ENCODE data around the gene CELA2A.

Gene CELA2A

DNA sequence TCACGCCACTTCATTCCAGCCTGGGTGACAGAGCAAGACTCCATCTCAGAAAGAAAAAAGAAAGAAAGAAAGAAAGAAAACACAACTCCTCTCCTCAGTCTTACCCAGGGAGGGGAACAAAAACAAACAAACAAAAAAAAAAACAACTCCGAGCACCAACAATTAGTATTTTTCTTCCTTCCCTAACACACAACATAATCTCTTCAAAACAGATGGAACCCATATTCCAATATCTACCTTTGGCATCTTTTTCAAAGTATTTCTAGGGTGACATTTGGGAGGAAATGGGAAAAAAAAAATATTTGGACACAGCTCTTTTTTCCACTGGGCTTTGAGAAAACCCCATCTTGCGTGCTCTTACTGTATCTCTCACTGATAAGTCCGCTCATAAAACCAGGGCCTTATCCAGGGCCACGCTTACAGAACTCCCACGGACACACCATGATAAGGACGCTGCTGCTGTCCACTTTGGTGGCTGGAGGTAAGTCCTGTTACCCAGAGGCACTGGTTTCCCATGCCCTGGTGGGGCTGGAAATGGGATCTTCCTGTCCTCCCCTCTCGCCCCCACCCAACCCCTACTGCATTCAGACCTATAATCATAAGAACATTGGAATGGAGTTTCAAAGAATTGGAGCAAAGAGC is at the start of gene CELA2A:
CELA2A (plus strand) TSS at position 420 of the 642 bp plus-strand sequence; CDS start at position 442, 22 bp downstream.
- no peak for DNase-seq (ENCODE audit: low spot score)

DNA sequence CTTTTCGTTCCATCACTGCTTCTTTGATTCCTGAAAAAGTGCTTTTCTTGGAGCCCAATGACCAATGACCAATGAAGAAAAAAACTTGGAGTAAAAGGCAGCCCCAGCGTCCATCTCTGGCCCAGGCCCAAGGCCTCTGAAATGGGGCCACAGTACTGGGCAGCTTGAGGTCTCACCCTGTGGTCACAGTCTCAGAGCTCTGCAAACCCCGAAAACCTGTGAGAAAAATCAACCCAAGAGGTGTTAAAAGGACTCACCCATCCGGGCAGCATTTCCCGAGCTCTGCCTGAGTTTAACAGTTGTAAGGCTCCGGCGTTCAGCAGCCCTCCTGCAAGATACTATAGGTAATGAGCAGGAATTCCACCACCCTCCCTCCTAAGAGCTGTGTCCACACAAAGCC is 49.0 kb upstream of the CELA2A start:
- no peak for DNase-seq (ENCODE audit: low spot score)

DNA sequence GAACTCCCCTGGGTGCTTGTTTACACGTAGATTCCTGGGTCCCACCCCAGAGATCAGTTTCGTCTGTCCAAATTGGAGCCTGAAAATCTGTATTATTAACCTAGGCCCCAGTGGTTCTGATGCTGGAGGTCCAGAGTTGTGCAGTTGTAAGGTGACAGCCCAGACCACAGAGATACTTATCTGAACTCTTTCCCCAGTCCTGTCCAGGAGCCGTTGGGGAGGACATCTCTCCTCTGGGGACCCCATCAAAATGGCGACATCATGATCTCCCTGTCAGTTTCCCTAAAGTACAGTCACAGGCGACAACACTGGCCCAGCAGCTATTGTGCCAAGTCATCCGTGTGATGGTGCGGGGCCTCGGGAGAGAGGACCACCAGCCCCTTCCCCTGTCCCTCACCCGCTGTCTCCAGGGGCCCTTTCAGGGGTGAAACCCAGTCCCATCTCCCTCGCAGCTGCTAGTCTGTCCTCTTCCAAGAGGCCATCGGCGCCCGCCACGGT is 47.6 kb upstream of the CELA2A start:
- DNase-seq (ENCODE audit: low spot score) = no peak

DNA sequence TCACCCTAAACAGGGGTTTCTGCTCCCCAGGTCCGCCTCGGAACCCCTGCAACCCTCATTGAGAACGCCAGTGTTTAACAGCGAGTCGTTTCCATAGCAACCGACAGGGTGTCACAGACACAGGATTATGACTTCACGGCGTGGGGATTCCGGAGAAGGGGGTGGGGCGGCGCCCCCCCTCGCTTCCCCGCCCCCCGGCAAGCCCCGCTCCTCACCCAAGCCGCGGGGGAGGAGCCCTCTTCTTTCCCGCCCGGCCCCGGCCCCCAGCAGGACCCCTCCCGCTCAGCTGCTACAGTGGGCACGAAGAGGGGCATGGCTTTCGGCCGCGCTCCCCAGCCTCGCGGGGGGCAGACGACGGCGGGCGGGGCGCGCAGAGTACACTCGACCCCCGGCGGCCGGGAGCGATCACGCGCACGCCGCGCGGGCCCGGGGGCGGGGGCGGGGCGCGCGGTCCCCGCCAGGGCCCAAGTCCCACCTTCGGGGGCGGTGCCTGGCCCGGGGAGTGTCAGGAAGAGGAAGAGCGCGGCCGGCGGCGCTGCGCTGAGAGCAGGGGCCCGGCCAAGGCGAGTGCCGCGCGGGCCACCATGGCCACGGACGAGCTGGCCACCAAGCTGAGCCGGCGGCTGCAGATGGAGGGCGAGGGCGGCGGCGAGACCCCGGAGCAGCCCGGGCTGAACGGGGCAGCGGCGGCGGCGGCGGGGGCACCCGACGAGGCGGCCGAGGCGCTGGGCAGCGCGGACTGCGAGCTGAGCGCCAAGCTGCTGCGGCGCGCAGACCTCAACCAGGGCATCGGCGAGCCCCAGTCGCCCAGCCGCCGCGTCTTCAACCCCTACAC is 46.9 kb upstream of the CELA2A start, which contains the start of gene EFHD2:
EFHD2 (plus strand) TSS at position 501 of the 835 bp plus-strand sequence; CDS start at position 585, 84 bp downstream.
- DNase-seq (ENCODE audit: low spot score) = peak; percentile 82

DNA sequence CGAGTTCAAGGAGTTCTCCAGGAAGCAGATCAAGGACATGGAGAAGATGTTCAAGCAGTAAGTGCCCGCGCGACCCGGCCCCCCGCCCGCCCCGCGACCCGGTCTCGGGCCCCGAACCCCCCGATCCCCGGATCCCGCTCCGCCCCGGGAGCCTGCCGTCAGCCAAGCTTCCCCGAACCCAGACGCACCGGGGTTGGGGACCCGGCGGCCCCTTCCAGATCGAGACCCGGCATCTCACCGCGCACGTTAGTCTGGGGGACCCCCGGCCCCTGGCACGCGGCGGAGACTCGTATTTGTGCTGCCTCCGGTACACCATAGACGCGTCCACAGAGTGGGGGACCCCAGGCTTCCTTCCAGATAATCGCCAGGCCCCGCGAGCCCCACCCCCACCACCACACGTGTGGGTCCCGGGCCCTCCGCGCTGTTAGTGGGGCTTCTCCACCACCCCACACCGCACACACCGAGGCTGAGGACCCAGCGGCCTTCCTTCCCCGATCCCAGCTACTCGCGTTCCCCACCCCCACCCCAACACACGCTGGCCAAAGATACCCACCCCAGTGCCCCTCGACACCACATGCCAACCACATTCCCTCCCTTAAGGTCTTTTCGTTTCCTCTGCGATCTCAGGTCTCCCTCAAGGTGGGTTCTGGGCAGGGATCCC is 46.2 kb upstream of the CELA2A start:
- no peak for DNase-seq (ENCODE audit: low spot score)

DNA sequence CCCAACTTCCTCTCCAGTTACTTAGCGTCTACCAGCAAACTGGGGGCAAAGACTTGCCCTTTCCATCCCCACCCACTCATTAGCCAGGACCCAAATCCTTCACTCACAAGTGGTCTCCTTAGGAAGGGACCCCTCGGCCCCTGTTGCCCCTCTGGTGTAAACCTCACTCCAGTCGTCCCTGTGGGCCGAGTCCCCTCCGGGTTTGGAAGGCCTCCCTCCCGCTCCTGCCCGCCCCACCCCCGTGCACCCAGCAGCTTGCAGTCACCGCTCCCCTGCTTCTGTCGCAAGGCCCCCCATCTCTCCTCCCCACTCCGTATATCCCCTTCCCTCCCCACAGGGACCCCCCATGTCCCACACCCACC is 45.7 kb upstream of the CELA2A start:
- no peak for DNase-seq (ENCODE audit: low spot score)

DNA sequence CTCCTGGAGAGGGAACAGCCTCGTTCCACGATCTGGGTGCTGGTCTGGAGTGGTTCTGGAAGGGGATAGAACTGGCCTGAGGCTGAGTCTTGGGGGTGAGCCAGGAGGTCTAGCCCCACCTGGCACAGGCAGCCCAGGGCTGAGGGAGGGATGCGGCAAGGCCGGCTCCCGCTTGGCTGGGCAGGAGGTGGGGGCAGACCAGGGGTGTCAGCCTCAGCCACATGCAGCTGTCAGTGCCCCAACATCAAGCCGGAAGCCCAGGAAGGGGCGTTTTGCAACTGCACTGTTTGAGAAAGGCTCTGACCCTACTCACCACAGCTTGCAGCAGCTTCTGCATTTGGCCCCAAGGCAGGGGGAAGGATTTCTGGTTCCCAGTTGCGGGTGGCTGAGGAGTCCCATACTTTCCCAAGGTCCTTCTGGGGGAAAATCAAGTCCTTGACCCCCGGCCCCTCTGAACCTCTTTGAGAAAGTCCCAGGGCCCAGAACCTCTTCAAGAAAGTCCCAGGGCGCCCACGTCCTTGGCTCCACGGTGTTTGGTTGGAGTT is 44.9 kb upstream of the CELA2A start:
- DNase-seq (ENCODE audit: low spot score) = peak; percentile 62

DNA sequence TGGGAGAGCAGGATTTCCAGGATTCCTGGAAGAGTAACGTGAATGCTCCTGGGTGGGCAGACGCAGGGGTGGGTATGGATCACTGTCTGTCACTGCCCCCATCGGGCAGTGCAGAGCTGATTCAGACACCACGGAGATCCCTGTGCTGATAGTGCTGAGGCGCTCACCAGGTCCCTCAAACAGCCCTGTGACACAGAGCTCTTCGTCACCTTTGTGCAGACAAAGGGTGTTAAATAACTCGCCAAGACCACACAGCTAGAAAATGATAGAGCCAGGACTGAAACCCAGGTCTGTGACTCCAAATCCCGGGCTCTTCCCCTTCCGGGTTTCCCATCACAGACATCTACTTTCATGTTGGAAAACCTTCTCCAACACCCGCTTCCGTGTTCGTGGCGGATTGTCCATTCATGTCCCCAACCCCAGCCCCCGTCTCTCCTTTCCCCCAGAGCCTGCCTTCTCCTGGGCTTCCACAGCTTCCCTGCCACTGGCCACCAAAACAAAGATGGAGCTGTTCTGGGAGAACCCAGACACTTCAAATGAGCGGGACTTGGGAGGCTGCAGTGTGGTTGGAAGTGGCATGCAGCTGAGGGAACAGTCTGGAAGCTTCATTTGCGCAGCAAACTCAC is 44.2 kb upstream of the CELA2A start:
- DNase-seq (ENCODE audit: low spot score) = peak; percentile 64

DNA sequence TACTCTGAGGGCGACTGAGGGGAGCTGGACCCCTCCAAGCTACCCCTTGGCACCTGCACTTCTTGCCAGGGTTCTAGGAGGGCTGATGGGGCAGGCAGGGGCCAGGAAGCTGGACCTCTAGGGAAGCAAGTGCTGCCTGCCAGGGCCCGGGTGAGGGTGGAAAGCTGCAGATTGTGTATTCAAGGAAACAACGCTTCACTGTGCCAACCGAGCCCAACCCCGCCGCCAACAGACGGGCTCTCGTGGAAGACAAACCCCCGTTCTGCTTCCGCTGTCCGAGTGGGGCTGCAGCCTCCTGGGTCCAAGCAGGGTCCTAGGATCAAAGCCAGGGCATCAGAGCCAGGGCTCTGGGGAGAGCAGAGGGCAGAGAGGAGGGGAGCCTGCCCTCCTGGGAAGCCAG is 43.7 kb upstream of the CELA2A start:
- no peak for DNase-seq (ENCODE audit: low spot score)

DNA sequence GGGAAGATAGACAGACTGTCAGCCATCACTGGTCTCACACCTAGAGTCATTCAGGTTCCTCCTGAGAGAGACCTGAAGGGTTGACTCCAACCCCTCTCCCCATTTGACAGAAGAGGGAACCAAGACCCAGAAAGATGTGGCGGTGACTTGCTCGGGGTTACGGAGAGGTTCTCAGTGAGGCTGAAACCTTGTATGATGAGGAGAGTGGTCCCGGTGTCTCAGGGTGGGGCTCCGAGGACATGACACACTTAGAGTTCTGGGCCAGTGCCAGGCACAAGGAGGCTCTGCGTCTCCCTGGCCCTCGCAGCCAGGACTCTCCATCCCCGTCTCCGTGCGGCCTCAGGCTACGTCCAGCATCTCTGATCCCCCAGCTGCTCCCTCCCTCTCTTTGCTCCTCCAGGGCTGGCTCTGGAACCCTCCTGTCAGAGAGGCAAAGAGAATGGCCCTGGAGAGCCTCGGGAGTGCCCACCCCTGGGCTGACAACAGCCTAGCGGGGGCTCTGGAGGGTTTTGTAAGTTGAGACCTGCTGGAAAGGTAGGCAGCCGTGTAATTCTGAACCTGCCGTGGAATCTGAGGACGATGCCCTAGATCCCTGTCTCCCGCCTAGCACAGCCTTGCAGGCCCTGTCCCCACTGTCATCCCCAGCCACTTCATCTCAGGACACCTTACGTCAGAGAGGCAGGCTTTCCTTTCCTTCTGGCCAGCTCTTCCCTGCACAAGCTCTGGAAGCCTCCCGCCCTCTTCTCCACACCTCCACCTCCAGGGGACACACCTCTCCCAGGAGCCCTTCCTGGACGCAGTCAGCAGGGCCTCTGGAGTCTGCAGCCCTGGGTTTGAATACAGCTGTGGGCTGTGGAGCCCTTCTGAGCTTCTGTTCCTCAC is 42.7 kb upstream of the CELA2A start:
- no peak for DNase-seq (ENCODE audit: low spot score)

DNA sequence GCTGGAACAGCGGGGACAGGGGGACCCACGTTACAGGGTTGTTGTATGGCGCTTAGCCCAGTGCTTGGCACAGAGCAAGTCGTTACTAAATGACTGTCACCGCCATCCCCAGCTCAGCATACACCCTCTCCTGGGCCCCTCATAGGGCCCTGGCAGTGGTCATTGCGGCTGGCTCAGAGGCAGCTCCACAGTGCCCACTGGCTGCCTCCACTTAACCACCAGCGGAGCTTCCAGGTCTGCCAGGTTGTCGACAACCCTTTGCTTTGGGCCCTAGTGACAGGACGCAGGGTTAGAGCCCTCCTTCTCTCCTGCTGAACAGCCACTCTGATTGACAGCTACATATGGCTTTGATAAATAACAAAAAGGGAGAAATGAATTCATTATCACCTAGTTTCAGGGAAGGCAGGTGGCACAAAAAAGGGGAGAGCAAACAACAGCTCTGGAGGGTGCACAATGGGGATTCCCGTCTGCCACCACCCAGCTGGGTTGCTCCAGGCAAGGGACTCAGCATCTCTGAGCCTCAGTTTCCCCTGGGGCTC is 42.0 kb upstream of the CELA2A start:
- DNase-seq (ENCODE audit: low spot score) = no peak

DNA sequence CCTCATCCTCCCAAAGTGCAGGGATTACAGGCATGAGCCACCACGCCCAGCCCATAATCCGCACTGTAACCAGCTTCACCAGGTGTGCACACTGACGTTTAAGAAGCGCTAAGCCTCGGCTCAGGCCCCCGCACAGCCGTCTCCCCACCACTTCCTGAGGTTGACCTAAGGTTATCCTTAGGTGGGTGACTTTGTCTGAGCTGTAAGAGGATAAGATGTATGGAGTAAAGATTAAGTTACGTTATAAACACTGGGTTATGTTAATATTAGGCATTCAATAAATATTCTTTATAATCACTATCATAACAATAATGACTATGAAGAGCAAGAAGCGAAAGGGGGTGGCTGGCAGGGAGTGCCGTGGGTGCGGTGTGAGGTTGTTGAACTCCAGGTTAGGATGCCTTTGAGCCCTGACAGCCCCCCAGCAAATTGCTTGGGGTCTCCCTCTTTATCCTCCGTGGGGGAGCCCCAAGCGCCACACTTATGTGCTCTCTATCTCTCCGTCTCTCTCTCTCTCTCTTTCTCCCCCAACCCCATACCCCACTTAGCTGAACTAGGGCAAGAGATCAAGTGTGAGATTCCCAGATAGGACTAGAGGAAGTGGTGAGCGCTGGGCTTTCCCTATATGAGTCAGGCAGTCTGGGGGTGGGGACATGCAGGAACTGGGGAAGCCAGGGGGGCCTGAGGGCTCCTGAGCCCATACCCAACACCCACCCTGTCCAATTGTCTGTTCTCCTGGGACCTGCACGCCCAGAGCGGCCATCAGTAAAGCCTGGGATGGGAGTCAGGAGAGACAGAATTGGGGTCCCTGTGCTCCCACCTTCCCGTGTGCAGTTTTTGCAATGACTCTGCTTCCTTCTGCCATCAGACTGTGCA is 39.2 kb upstream of the CELA2A start:
- peak; percentile 68 for DNase-seq (ENCODE audit: low spot score)

DNA sequence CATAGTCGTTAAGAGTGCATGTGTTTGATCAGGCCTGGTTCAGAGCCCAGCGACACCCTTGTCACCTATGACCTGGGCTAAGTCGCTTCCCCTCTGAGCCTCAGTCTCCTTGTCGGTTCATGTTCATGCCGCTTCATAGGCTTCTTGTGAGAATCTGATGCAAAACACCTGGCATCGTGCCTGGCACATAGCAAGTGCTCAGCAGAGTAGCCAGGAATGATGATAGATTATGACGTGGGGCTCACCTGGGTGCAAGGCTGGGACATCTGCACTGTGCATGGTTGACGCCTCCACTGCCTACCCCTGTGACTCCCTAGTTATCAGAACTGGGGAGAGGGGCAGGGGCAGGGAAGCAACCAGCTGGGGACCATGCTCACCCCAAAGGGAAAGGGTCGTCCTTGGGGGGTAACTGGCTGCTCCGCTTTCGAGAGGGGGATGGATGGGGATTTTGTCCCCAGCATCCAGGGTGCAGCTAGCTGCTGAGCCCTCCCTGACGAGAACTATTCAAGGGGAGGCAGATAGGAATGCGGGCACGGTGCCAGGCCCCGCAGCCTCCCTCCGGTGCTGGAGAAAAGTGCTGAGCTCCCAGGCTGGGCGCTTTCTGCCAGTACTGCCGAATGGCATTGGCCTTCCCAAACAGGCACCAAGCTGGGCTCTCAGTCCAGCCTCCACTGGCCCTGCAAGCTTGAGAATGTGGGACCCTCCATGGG is 37.6 kb upstream of the CELA2A start:
- DNase-seq (ENCODE audit: low spot score) = no peak

DNA sequence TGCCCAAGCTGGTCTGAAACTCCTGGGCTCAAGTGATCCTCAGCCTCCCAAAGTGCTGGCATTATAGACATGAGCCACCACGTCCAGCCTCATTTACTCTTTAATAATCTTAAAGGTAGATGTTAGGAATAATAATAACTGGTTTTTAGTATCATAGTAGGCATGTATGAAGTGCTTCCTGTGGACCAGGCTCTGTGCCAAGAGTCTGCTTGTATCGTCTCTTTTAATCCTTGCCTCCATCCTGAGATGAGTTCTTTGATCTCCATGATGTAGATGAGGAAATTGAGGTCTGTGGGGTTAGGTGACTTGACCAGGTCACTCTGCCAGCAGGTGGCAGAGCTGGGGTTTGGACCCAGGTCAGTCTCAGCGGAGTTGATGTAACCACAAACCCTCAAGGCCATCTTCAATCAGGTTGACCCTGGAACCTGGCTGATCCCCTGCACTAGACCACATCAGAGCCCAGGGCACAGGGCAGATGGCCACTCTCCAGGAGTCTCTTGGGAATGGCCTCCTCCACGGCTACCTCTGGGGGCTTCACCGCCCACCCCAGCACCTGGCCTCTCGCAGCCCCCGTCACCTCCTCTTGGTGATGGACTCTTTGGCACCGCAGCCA is 35.6 kb upstream of the CELA2A start:
- no peak for DNase-seq (ENCODE audit: low spot score)

DNA sequence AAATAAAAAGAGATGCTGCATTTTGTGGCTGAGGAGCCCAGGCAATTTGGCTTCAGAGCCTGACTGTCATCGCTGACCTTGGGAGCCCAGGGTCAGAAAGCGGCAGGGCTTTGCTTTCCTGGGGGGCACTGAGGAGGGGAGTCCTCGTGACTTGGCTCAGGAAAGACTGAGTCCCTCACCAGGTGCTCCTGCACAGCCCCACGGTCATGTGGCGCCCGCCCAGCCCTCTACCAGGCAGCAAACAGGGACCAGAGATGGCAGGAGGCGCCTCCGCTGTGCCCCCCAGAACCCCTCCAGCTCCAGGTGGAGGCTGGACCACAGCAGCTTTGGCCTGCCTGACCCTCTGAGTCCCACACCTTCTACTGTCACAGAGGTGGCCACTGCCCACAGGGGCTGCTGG is 33.7 kb upstream of the CELA2A start:
- DNase-seq (ENCODE audit: low spot score) = no peak

DNA sequence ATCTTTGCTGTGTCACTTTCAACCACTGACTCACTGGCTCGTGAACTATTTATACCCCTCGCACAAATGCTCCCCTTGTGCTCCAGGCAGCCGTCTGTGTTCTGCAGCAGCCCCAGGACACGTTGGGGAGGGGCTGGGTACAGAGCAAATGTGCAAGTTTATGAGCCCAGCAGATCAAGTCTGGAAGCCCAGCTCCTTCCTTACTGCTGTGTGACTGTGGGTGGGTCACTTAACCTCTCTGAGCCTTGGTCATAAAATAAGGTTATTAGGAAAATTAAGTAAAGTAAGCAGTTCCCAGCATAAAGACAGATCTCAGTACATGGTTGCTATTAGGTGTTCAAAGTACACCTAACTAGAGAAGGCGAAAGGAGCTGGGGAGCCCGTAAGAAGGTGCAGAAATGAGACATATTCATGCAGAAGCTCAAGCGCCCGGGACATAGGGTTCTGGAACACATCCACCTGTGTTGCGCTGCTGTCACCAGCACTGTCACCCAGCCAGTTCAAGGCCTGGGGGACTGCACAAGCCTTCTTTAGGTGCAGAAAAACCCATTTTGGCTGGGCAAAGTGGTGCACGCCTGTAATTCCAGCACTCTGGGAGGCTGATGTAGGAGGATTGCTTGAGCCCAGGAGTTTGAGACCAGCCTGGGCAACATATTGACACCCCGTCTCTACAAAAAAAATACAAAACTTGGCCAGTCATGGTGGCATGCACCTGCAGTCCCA is 33.0 kb upstream of the CELA2A start:
- no peak for DNase-seq (ENCODE audit: low spot score)

DNA sequence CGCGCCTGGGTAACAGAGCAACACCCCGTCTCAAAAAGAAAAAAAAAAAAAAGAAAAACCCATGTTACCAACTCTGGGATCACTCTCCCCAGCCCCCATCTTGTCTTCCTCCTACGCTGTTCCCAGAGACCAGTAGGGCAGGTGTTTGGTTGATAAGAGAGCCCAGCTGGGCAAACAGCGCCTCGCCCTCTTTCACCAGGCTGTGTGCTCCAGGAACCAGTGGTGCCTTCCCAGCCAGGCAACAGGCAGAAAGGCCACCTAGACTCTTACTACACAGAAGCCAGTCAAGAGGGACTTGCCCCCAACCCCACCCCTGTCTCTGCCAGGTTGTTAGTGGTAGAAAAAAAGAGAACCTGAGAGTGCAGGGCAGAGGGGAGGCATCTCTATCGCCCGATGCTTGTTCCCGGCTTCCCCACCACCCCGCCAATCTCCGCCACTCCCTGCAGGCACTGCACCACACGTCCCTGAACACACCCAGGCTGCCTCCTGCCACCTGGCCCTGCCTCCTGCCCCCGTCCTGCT is 32.3 kb upstream of the CELA2A start:
- DNase-seq (ENCODE audit: low spot score) = no peak

DNA sequence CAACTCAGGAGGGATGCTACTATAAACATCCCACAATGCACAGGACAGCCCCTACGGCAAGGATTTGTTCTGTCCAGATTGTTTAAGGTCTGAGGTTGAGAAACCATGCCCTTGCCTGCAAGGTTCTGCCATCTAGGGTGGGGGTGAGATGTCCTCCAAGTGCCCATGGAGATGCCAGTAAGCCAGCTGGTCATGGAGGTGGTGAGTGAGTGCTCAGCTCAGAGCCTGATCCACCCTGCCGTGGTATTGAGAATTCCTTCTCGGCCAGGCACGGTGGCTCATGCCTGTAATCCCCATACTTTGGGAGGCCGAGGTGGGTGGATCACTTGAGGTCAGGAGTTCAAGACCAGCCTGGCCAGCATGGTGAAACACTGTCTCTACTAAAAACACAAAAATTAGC is 31.6 kb upstream of the CELA2A start:
- no peak for DNase-seq (ENCODE audit: low spot score)

Data from activated CD4-positive, alpha-beta T cell treated with anti-CD3 and anti-CD28 coated beads, Interleukin-2, Interleukin-4, amounts not matched to agents 100 ng/mL and 50 ng/mL, durations not matched to agents 16 hours and 8 hours (primary cell).